ENCODE measurements around the gene ZSCAN21. TPM values are rescaled to one million over a fixed set of nuclear protein-coding genes. Genes with fewer than 3 reads are reported as not detected.

ZSCAN21 gene
- total and polyA plus RNA-seq, 10 of the 15 experiments (the other 5 are each of a cell fraction or from before 2014, with no cell fraction given), result 1.9 to 9.6 (median 7.1) TPM

DNA sequence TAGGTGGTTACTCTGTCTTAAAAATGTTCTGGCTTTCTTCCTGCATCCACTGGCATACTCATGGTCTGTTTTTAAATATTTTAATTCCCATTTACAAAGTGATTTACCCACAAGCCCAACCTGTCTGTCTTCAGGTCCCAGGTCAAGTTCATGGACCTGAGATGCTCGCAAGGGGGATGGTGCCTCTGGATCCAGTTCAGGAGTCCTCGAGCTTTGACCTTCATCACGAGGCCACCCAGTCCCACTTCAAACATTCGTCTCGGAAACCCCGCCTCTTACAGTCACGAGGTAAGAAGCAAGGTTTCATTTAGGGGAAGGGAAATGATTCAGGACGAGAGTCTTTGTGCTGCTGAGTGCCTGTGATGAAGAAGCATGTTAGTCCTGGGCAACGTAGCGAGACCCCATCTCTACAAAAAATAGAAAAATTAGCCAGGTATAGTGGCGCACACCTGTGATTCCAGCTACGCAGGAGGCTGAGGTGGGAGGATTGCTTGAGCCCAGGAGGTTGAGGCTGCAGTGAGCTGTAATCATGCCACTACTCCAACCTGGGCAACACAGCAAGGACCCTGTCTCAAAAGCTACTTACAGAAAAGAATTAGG lies 25.5 kb upstream of the ZSCAN21 start (continued):
- TF ChIP-seq, protein P1, sequence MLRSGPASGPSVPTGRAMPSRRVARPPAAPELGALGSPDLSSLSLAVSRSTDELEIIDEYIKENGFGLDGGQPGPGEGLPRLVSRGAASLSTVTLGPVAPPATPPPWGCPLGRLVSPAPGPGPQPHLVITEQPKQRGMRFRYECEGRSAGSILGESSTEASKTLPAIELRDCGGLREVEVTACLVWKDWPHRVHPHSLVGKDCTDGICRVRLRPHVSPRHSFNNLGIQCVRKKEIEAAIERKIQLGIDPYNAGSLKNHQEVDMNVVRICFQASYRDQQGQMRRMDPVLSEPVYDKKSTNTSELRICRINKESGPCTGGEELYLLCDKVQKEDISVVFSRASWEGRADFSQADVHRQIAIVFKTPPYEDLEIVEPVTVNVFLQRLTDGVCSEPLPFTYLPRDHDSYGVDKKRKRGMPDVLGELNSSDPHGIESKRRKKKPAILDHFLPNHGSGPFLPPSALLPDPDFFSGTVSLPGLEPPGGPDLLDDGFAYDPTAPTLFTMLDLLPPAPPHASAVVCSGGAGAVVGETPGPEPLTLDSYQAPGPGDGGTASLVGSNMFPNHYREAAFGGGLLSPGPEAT (IDR thresholded peaks at IDR 0.05; ENCODE audit: low read depth), result no peak
- no peak for TF ChIP-seq BACH1 (IDR thresholded peaks at IDR 0.05; ENCODE audit: borderline replicate concordance)
- TF ChIP-seq, protein P2, sequence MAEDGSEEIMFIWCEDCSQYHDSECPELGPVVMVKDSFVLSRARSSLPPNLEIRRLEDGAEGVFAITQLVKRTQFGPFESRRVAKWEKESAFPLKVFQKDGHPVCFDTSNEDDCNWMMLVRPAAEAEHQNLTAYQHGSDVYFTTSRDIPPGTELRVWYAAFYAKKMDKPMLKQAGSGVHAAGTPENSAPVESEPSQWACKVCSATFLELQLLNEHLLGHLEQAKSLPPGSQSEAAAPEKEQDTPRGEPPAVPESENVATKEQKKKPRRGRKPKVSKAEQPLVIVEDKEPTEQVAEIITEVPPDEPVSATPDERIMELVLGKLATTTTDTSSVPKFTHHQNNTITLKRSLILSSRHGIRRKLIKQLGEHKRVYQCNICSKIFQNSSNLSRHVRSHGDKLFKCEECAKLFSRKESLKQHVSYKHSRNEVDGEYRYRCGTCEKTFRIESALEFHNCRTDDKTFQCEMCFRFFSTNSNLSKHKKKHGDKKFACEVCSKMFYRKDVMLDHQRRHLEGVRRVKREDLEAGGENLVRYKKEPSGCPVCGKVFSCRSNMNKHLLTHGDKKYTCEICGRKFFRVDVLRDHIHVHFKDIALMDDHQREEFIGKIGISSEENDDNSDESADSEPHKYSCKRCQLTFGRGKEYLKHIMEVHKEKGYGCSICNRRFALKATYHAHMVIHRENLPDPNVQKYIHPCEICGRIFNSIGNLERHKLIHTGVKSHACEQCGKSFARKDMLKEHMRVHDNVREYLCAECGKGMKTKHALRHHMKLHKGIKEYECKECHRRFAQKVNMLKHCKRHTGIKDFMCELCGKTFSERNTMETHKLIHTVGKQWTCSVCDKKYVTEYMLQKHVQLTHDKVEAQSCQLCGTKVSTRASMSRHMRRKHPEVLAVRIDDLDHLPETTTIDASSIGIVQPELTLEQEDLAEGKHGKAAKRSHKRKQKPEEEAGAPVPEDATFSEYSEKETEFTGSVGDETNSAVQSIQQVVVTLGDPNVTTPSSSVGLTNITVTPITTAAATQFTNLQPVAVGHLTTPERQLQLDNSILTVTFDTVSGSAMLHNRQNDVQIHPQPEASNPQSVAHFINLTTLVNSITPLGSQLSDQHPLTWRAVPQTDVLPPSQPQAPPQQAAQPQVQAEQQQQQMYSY (CRISPR knock-in tag; IDR thresholded peaks at IDR 0.05), result no peak

DNA sequence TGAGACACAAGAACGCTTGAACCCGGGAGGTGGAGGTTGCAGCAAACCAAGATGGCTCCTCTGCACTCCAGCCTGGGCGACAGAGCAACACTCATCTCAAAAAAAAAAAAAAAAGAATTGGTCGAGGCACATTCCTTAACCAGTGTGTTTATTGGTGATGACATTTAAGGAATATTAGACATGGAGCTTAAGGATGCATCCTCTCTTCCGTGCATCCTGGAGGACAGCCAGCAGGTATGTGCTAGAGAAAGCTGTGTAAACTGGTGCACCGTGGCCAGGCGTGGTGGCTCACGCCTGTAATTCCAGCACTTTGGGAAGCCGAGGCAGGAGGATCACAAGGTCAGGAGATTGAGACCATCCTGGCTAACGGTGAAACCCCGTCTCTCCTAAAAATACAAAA lies 22.4 kb upstream of the ZSCAN21 start:
- SMC1A ChIA-PET (ENCODE audit: uncharacterized antibody, unreplicated experiment), result interaction anchor here (1.0 kb wide), 1 partner anchor 12 kb away, joined by 3 read pairs; the partner anchor contains the start of gene ZKSCAN1
- CTCF ChIA-PET, result interaction anchor here (1.0 to 1.6 kb wide), 3 partner anchors 11 to 33 kb away, joined by 3 to 6 read pairs (median 3); partner anchors contain the start of gene ZKSCAN1
- no peak for FAIRE-seq
- WGBS (ENCODE audit: insufficient coverage, insufficient replicate concordance, low lambda C conversion rate, missing lambda C conversion rate), result 97% methylated on average over 11 of the region's 11 CpGs
- Histone ChIP-seq H3K4me1 (ENCODE audit: control insufficient read depth, insufficient read depth, low read length) (peaks cover 5% of the 10 kb centered on the region; the same call in 1 of the 2 replicates), H3K27me3 (replicated peaks in 1 of 2; ENCODE audit: control insufficient read depth in 2 of 2, insufficient read depth in 2 of 2, low read length in 1 of 2) (no peaks in the 10 kb centered on the region), H3K9me3 (replicated peaks; ENCODE audit: control insufficient read depth, insufficient read depth, low read length) (no peaks in the 10 kb centered on the region), H3K27ac (ENCODE audit: control insufficient read depth, insufficient read depth) (no peak overlapping the region), H2AFZ (ENCODE audit: control insufficient read depth, low read depth, low read length) (no peak overlapping the region), H4K20me1 (ENCODE audit: control insufficient read depth, insufficient read depth) (no peaks in the 10 kb centered on the region), H3K4me3 (no peak overlapping the region), H3K9ac (ENCODE audit: control insufficient read depth, insufficient read depth, low read length) (no peak overlapping the region), H3K36me3 (ENCODE audit: control insufficient read depth in 2 of 2, insufficient read depth in 2 of 2, low read length in 1 of 2) (peaks cover 11 to 18% of the 10 kb centered on the region in 2 experiments), H3K4me2 (ENCODE audit: control insufficient read depth, insufficient read depth) (no peak overlapping the region), H3K79me2 (ENCODE audit: control insufficient read depth, insufficient read depth, low read length) (peaks cover 2% of the 10 kb centered on the region; the same call in 1 of the 2 replicates)
- no peak for TF ChIP-seq CHD2 (IDR thresholded peaks at IDR 0.05; ENCODE audit: borderline replicate concordance, low read depth, low read length)
- TF ChIP-seq TCF7 (IDR thresholded peaks at IDR 0.05; ENCODE audit: borderline replicate concordance), result no peak
- TF ChIP-seq TAF1 (IDR thresholded peaks at IDR 0.05; ENCODE audit: borderline replicate concordance, low read depth, low read length), result no peak
- TF ChIP-seq HDGF (IDR thresholded peaks at IDR 0.05), result no peak
- no peak for TF ChIP-seq POLR2AphosphoS5 (IDR thresholded peaks at IDR 0.05; ENCODE audit: low read length)
- TF ChIP-seq SREBF2 (IDR thresholded peaks at IDR 0.05; ENCODE audit: low read length), result no peak
- TF ChIP-seq, protein P3, sequence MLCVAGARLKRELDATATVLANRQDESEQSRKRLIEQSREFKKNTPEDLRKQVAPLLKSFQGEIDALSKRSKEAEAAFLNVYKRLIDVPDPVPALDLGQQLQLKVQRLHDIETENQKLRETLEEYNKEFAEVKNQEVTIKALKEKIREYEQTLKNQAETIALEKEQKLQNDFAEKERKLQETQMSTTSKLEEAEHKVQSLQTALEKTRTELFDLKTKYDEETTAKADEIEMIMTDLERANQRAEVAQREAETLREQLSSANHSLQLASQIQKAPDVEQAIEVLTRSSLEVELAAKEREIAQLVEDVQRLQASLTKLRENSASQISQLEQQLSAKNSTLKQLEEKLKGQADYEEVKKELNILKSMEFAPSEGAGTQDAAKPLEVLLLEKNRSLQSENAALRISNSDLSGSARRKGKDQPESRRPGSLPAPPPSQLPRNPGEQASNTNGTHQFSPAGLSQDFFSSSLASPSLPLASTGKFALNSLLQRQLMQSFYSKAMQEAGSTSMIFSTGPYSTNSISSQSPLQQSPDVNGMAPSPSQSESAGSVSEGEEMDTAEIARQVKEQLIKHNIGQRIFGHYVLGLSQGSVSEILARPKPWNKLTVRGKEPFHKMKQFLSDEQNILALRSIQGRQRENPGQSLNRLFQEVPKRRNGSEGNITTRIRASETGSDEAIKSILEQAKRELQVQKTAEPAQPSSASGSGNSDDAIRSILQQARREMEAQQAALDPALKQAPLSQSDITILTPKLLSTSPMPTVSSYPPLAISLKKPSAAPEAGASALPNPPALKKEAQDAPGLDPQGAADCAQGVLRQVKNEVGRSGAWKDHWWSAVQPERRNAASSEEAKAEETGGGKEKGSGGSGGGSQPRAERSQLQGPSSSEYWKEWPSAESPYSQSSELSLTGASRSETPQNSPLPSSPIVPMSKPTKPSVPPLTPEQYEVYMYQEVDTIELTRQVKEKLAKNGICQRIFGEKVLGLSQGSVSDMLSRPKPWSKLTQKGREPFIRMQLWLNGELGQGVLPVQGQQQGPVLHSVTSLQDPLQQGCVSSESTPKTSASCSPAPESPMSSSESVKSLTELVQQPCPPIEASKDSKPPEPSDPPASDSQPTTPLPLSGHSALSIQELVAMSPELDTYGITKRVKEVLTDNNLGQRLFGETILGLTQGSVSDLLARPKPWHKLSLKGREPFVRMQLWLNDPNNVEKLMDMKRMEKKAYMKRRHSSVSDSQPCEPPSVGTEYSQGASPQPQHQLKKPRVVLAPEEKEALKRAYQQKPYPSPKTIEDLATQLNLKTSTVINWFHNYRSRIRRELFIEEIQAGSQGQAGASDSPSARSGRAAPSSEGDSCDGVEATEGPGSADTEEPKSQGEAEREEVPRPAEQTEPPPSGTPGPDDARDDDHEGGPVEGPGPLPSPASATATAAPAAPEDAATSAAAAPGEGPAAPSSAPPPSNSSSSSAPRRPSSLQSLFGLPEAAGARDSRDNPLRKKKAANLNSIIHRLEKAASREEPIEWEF (IDR thresholded peaks at IDR 0.05; ENCODE audit: insufficient replicate concordance, low read depth, low read length), result no peak
- no peak for TF ChIP-seq SUPT20H (IDR thresholded peaks at IDR 0.05; ENCODE audit: borderline replicate concordance, control insufficient read depth, low read depth, low read length)
- RAD21 ChIA-PET (ENCODE audit: unreplicated experiment), result no interaction called here
- POLR2A ChIA-PET, result interaction anchor here (0.6 to 1.5 kb wide), 4 partner anchors 12 to 158 kb away, joined by 3 to 7 read pairs (median 3); partner anchors contain the start of gene ZKSCAN1
- no TSS peak for BruUV-seq (replicated peaks)
- in situ Hi-C loops (cut with MboI), result no loop called here
- intact Hi-C loops (cut with micrococcal nuclease; ENCODE audit: unreplicated experiment), result no loop called here
- no peak for DNase-seq (ENCODE audit: low read depth, low spot score)
- no peak for ATAC-seq

Data from GM12878 (cell line).